T-helper 1 cell treated with Interleukin-12 subunit alpha and Interleukin-12 subunit beta and Interleukin-4 antibody, amounts not matched to agents 30 μg/mL and 1 μg/mL, for 36 hours (primary cell): ENCODE data around the gene ABHD5.

Experiments
- H3K27ac Mint-ChIP-seq: one replicate; pipeline ENCODE4 v1.8.0; 2021; ENCODE audit warnings: mild to moderate bottlenecking, mixed read lengths
- H3K27me3 Mint-ChIP-seq: one replicate; pipeline ENCODE4 v1.8.0; 2021; ENCODE audit warnings: low read depth, mixed read lengths
- H3K36me3 Mint-ChIP-seq: one replicate; pipeline ENCODE4 v1.8.0; 2021; ENCODE audit warnings: low read depth, mixed read lengths
- H3K4me1 Mint-ChIP-seq: one replicate; pipeline ENCODE4 v1.8.0; 2021; ENCODE audit warnings: low read depth, mixed read lengths
- H3K4me3 Mint-ChIP-seq: one replicate; pipeline ENCODE4 v1.8.0; 2021; ENCODE audit warnings: mild to moderate bottlenecking, moderate library complexity, mixed read lengths
- H3K9me3 Mint-ChIP-seq: one replicate; pipeline ENCODE4 v1.8.0; 2021; ENCODE audit warnings: mixed read lengths

ABHD5 gene

GRCh38 chr3:43747641-43748040 lies 56.9 kb downstream of the ABHD5 start:
- Mint-ChIP-seq H3K36me3 (no peaks in the 10 kb centered on the region), H3K4me1 (no peaks in the 10 kb centered on the region), H3K27ac (no peak overlapping the region), H3K4me3 (no peak overlapping the region), H3K9me3 (no peaks in the 10 kb centered on the region), H3K27me3 (no peaks in the 10 kb centered on the region)

- Mint-ChIP-seq H3K9me3 (no peaks in the 10 kb centered on the region), H3K36me3 (no peaks in the 10 kb centered on the region), H3K4me3 (no peak overlapping the region), H3K27ac (no peak overlapping the region), H3K27me3 (no peaks in the 10 kb centered on the region), H3K4me1 (no peaks in the 10 kb centered on the region)
Measured at GRCh38 chr3:43748179-43748578, 57.4 kb downstream of the ABHD5 start.

GRCh38 chr3:43748645-43749044 lies 57.9 kb downstream of the ABHD5 start:
- Mint-ChIP-seq H3K4me3 (no peak overlapping the region), H3K4me1 (no peaks in the 10 kb centered on the region), H3K36me3 (no peaks in the 10 kb centered on the region), H3K27me3 (no peaks in the 10 kb centered on the region), H3K27ac (no peak overlapping the region), H3K9me3 (no peaks in the 10 kb centered on the region)

GRCh38 chr3:43752905-43753304 lies 62.2 kb downstream of the ABHD5 start:
- Mint-ChIP-seq H3K27ac (no peak overlapping the region), H3K4me1 (peaks cover 16% of the 10 kb centered on the region), H3K4me3 (no peak overlapping the region), H3K27me3 (no peaks in the 10 kb centered on the region), H3K36me3 (no peaks in the 10 kb centered on the region), H3K9me3 (no peaks in the 10 kb centered on the region)

GRCh38 chr3:43753741-43754715 lies 63.3 kb downstream of the ABHD5 start:
- no peak overlapping the region for H3K27ac Mint-ChIP-seq
- no peaks in the 10 kb centered on the region for H3K27me3 Mint-ChIP-seq
- H3K4me1 Mint-ChIP-seq, result peaks cover 16% of the 10 kb centered on the region
- no peaks in the 10 kb centered on the region for H3K9me3 Mint-ChIP-seq
- H3K4me3 Mint-ChIP-seq, result no peak overlapping the region
- H3K36me3 Mint-ChIP-seq, result no peaks in the 10 kb centered on the region

DNA sequence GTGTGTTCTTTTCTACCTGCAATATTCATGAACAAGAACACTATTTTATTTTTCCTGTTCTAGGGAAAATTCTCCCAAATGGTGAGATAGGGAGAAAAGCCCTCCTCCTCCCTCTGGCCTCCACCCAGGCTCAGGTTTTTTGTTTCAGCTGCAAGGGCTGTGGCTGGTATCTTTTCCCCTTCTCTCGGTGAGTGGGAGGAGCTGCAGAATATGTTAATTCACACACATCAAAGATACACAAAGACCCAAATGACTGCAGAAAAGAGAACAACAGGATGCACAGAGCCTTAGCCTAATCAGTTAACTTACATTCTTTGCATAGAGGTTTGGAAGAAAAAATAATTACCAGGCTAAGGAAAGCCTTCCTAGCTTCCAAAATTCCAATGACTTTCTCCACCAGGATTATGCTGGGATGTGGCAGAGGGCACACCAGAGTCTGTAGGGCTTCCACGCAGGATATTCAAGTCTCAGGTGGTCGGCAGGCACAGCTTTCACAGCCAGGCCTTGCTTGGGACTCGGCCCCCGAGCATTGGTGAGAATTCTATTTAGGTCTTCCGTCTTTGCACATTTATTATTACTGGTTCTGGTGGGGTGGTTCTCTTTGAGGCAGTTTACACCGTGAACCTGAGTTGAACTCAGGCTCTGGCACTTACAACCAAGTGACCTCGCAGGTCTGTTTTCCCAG lies 64.9 kb downstream of the ABHD5 start:
- peak overlapping the region; percentile 18 for H3K4me3 Mint-ChIP-seq
- peaks cover 16% of the 10 kb centered on the region for H3K4me1 Mint-ChIP-seq
- H3K36me3 Mint-ChIP-seq, result no peaks in the 10 kb centered on the region
- H3K27me3 Mint-ChIP-seq, result peaks cover 4% of the 10 kb centered on the region
- H3K27ac Mint-ChIP-seq, result peak overlapping the region; percentile 53
- no peaks in the 10 kb centered on the region for H3K9me3 Mint-ChIP-seq

DNA sequence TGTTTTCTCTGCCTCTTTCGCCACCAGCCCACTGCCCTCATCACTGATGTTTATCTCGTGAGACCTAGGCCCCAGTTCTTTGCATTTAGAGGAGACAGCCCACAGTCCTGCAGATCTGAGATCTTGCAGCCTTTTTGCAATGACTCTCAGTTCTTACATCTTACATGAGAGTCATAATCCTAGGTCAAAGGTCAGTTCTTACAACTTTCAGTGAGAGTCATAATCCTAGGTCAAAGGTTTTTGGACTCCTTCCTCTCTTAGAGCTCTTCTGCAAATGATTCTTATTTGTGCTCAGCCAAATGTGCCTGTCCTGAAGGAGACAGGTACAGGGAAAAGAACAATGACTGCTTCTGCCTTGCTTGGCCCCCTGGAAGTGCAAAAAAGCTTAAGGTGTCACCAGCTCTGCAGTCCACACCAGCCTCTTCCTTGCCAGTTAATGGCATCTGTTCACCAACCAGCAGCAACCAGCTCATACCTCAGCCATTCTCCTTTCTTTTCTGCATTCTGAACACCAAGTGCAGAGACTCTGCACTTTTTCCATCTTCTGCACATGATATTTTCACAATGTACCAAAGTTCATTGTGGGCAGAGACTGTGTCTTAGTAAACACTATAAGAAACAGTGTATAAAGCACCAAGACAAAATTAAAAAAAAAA lies 67.1 kb downstream of the ABHD5 start:
- H3K36me3 Mint-ChIP-seq, result no peaks in the 10 kb centered on the region
- no peak overlapping the region for H3K27ac Mint-ChIP-seq
- no peak overlapping the region for H3K4me3 Mint-ChIP-seq
- H3K27me3 Mint-ChIP-seq, result peaks cover 10% of the 10 kb centered on the region
- no peaks in the 10 kb centered on the region for H3K9me3 Mint-ChIP-seq
- H3K4me1 Mint-ChIP-seq, result peaks cover 16% of the 10 kb centered on the region

DNA sequence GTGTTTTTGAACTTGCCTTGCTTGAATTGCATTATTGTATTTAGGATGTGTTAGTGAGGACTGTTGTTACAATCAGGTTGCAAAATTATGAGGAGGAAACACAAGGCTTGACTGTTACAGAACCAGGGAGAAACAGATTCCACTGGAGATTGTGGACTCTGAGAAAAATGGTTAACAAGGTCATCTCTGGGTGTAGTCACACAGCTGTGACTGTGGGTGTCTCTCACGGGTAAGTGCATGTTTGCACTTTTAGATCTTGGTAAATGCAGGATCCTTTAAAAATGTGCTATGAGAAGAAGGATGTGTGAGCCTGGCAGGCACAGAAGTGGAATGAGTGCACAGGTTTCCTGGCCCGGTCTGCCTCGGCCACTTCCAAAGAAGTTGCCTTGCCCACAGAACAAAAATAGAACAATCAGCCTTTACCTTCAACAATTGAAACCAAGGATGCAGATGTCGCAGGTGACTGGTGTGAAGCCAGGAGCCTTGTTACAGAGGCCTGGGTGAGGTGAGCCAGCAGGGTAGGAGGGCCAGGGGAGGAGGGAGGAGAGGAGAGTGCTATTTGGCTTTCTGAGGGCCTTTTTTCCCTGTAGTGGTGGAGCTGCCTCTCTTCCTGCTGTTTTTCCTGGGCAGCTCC lies 68.0 kb downstream of the ABHD5 start:
- H3K9me3 Mint-ChIP-seq, result no peaks in the 10 kb centered on the region
- H3K27me3 Mint-ChIP-seq, result peaks cover 10% of the 10 kb centered on the region
- H3K4me1 Mint-ChIP-seq, result peaks cover 16% of the 10 kb centered on the region
- no peaks in the 10 kb centered on the region for H3K36me3 Mint-ChIP-seq
- H3K4me3 Mint-ChIP-seq, result no peak overlapping the region
- H3K27ac Mint-ChIP-seq, result no peak overlapping the region

GRCh38 chr3:43759297-43759782 lies 68.6 kb downstream of the ABHD5 start:
- no peaks in the 10 kb centered on the region for H3K36me3 Mint-ChIP-seq
- no peaks in the 10 kb centered on the region for H3K9me3 Mint-ChIP-seq
- H3K27me3 Mint-ChIP-seq, result peaks cover 10% of the 10 kb centered on the region
- no peak overlapping the region for H3K27ac Mint-ChIP-seq
- peaks cover 16% of the 10 kb centered on the region for H3K4me1 Mint-ChIP-seq
- no peak overlapping the region for H3K4me3 Mint-ChIP-seq

- Mint-ChIP-seq H3K27ac (no peak overlapping the region), H3K9me3 (no peaks in the 10 kb centered on the region), H3K27me3 (peaks cover 10% of the 10 kb centered on the region), H3K4me1 (peaks cover 14% of the 10 kb centered on the region), H3K36me3 (no peaks in the 10 kb centered on the region), H3K4me3 (no peak overlapping the region)
Measured at GRCh38 chr3:43759938-43760337, 69.2 kb downstream of the ABHD5 start.

DNA sequence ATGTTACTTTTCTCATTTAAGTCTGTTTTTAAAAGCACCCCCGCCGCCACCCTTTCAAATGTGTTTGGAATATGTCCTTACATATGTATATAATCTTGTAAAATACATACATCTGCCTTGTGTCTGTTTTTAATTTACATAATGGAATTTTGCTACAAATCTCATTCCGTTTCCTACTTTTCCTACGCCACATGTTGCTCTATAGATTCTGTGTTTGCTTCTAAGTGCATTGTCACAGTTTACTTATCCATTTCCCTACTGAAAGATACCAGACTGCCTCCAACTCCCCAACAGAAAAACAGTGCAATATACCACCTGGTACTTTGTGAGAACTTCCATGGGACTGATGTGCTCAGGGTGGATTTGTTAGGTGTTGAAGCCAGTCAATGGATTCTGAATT lies 70.2 kb downstream of the ABHD5 start:
- Mint-ChIP-seq H3K4me3 (no peak overlapping the region), H3K36me3 (no peaks in the 10 kb centered on the region), H3K27ac (no peak overlapping the region), H3K9me3 (no peaks in the 10 kb centered on the region), H3K4me1 (peaks cover 4% of the 10 kb centered on the region), H3K27me3 (peaks cover 10% of the 10 kb centered on the region)

DNA sequence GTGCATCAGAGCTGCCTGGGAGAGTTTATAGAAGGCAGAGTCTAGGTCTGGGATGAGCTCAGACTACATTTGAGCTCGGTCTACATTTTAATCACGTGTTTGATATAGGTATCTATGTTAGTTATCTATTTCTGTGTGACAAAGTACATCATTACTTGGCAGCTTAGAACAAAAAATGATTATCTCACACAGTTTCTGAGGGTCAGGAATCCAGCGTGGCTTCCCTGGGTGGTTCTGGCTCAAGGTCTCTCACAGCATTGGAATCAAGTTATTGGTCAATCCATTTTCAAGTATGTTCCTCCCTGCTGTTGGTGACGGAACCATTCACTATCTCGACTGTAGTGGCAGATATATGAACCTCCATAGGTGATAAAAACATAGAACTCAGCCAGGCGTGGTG lies 71.7 kb downstream of the ABHD5 start:
- Mint-ChIP-seq H3K27me3 (peaks cover 10% of the 10 kb centered on the region), H3K27ac (no peak overlapping the region), H3K4me1 (peaks cover 2% of the 10 kb centered on the region), H3K4me3 (no peak overlapping the region), H3K9me3 (no peaks in the 10 kb centered on the region), H3K36me3 (no peaks in the 10 kb centered on the region)

- Mint-ChIP-seq H3K4me1 (peaks cover under 1% of the 10 kb centered on the region), H3K27me3 (peaks cover 10% of the 10 kb centered on the region), H3K36me3 (no peaks in the 10 kb centered on the region), H3K9me3 (no peaks in the 10 kb centered on the region), H3K27ac (no peak overlapping the region), H3K4me3 (no peak overlapping the region)
Measured at GRCh38 chr3:43764056-43764455, 73.3 kb downstream of the ABHD5 start.

GRCh38 chr3:43764471-43764870 lies 73.7 kb downstream of the ABHD5 start:
- H3K4me3 Mint-ChIP-seq, result no peak overlapping the region
- H3K27me3 Mint-ChIP-seq, result peaks cover 13% of the 10 kb centered on the region
- H3K4me1 Mint-ChIP-seq, result peaks cover 4% of the 10 kb centered on the region
- H3K27ac Mint-ChIP-seq, result no peak overlapping the region
- H3K36me3 Mint-ChIP-seq, result no peaks in the 10 kb centered on the region
- H3K9me3 Mint-ChIP-seq, result no peaks in the 10 kb centered on the region
